Breast epithelium (tissue), 4 donors: ENCODE results near the gene NEK3. TPM values are rescaled to one million over a fixed set of nuclear protein-coding genes. Genes with fewer than 3 reads are reported as not detected.

Experiments
- DNase-seq, 2 donors: peaks; one replicate each; pipeline ENCODE4 v3.0.0-alpha.2; 2019; ENCODE audit warnings: low spot score in 2 of 2
- H3K27ac ChIP-seq, 2 donors: fragments of 200-600 bp; sonication (generic) in 1 of 2; one replicate each; pipeline ENCODE4 v1.5.1; 2016 to 2019; ENCODE audit warnings: mild to moderate bottlenecking in 1 of 2
- H3K27me3 ChIP-seq, 2 donors: fragments of 200-600 bp; sonication (generic) in 1 of 2; one replicate each; pipeline versions ENCODE4 v1.5.1 to v1.6.0; 2017 to 2019; ENCODE audit warnings: control low read depth in 1 of 2, mild to moderate bottlenecking in 1 of 2
- H3K36me3 ChIP-seq: fragments of 200-600 bp; one replicate; pipeline ENCODE4 v1.5.1; 2019
- H3K4me1 ChIP-seq, 2 donors: fragments of 200-600 bp; sonication (generic); one replicate each; pipeline ENCODE4 v1.5.1; 2016 to 2019; ENCODE audit warnings: control low read depth in 1 of 2
- H3K4me3 ChIP-seq, 3 donors: fragments of 200-600 bp; sonication (generic); 1 replicate in 2 of 3; 2 replicates in 1 of 3; pipeline ENCODE4 v1.5.1; 2016 to 2019; ENCODE audit warnings: mild to moderate bottlenecking in 3 of 3, moderate library complexity in 2 of 3
- H3K9me3 ChIP-seq, 2 donors: fragments of 200-600 bp; sonication (generic) in 1 of 2; one replicate each; pipeline ENCODE4 v1.5.1; 2016 to 2019; ENCODE audit warnings: control low read depth in 1 of 2
- CTCF ChIP-seq, 3 donors: fragments of 450-650 bp; IDR thresholded peaks; one replicate each; pipeline ENCODE4 v1.5.1; 2016 to 2017; ENCODE audit warnings: antibody characterized with exemption in 3 of 3, mild to moderate bottlenecking in 3 of 3, moderate library complexity in 3 of 3
- POLR2A ChIP-seq: fragments of 450-650 bp; IDR thresholded peaks from one replicate; pipeline ENCODE4 v1.6.1; 2016; ENCODE audit warnings: antibody characterized with exemption, mild to moderate bottlenecking, moderate library complexity
- POLR2AphosphoS5 ChIP-seq, 3 donors: sonication (generic); formaldehyde crosslinking; IDR thresholded peaks; one replicate each; pipeline ENCODE4 v1.6.1; 2017; ENCODE audit warnings: antibody characterized with exemption in 3 of 3
- intact Hi-C: fragments of 100-400 bp; cut with DNase I; formaldehyde crosslinking; loops from one replicate; pipeline ENCODE4 v1.15.1; 2023; ENCODE audit warnings: low total_unique reads
- total RNA-seq, 3 donors: library from RNA; depleted of rRNA; stranded (reverse); fragments of >200 nt; gene quantifications; one replicate each; pipeline ENCODE4 v1.1.0, GENCODE V29; 2016

The NEK3 gene
- total RNA-seq, 3 donors from 2014 or later, result 12.5 to 16.8 (median 16.7) TPM

GRCh38 chr13:52128714-52129700 lies 30.4 kb downstream of the NEK3 start, which contains the start of gene NEK5:
Gene NEK5, minus strand, starts transcription at chr13:52129073. Its CDS starts 1,591 bp downstream, at chr13:52127482.
- intact Hi-C loops, result loop anchor here (10.0 kb wide), 1 partner anchor 134 kb away; no protein-coding TSS in a partner anchor
- H3K36me3 ChIP-seq, result no peaks in the 10 kb centered on the region
- DNase-seq, result peak in 1 of 2 donors; percentile 58
- no peaks in the 10 kb centered on the region for H3K4me1 ChIP-seq
- H3K27me3 ChIP-seq, result no peaks in the 10 kb centered on the region
- H3K27ac ChIP-seq, result peak within 1 kb of the TSS; percentile 16 to 56
- peak within 1 kb of the TSS; percentile 62 to 78 (median 73) for H3K4me3 ChIP-seq
- TF ChIP-seq CTCF (IDR thresholded peaks at IDR 0.05), result peak; percentile 20 to 72 (median 54)
- no peak for TF ChIP-seq POLR2AphosphoS5 (IDR thresholded peaks at IDR 0.05)
- no peaks in the 10 kb centered on the region for H3K9me3 ChIP-seq

- Histone ChIP-seq H3K4me3 (peak overlapping the region; percentile 62 to 78 (median 73)), H3K4me1 (no peaks in the 10 kb centered on the region), H3K27me3 (no peaks in the 10 kb centered on the region), H3K36me3 (no peaks in the 10 kb centered on the region), H3K9me3 (no peaks in the 10 kb centered on the region), H3K27ac (peak overlapping the region; percentile 16 to 56)
- TF ChIP-seq CTCF (IDR thresholded peaks at IDR 0.05), result peak; percentile 39 to 84 (median 77)
- no peak for TF ChIP-seq POLR2AphosphoS5 (IDR thresholded peaks at IDR 0.05)
- intact Hi-C loops, result loop anchor here (10.0 kb wide), 1 partner anchor 133 kb away; no protein-coding TSS in a partner anchor
- DNase-seq, result peak in 1 of 2 donors; percentile 40
Observed at GRCh38 chr13:52127783-52128702, 31.4 kb downstream of the NEK3 start.

- intact Hi-C loops, result loop anchor here (10.0 kb wide), 1 partner anchor 133 kb away; no protein-coding TSS in a partner anchor
Observed at GRCh38 chr13:52127378-52127777, 32.0 kb downstream of the NEK3 start.

GRCh38 chr13:52125547-52125946 lies 33.9 kb downstream of the NEK3 start:
- TF ChIP-seq CTCF (IDR thresholded peaks at IDR 0.05) (no peak), POLR2A (no peak), POLR2AphosphoS5 (IDR thresholded peaks at IDR 0.05) (no peak)
- no peaks in the 10 kb centered on the region for H3K4me1 ChIP-seq
- no peaks in the 10 kb centered on the region for H3K36me3 ChIP-seq
- no peak for DNase-seq
- intact Hi-C loops, result loop anchor here (10.0 kb wide), 1 partner anchor 131 kb away; no protein-coding TSS in a partner anchor
- no peak overlapping the region for H3K4me3 ChIP-seq
- H3K27me3 ChIP-seq, result no peaks in the 10 kb centered on the region
- H3K9me3 ChIP-seq, result no peaks in the 10 kb centered on the region
- H3K27ac ChIP-seq, result no peak overlapping the region

More at GRCh38 chr13:52127378-52127777, 32.0 kb downstream of the NEK3 start:
- no peaks in the 10 kb centered on the region for H3K4me1 ChIP-seq
- H3K4me3 ChIP-seq, result peak overlapping the region in 1 of 3 donors; percentile 78
- H3K9me3 ChIP-seq, result no peaks in the 10 kb centered on the region
- TF ChIP-seq CTCF (IDR thresholded peaks at IDR 0.05), result no peak
- no peak for TF ChIP-seq POLR2AphosphoS5 (IDR thresholded peaks at IDR 0.05)
- TF ChIP-seq POLR2A, result no peak
- DNase-seq, result no peak
- H3K36me3 ChIP-seq, result no peaks in the 10 kb centered on the region
- no peak overlapping the region for H3K27ac ChIP-seq
- H3K27me3 ChIP-seq, result no peaks in the 10 kb centered on the region
